ENCODE results near the gene RHO. TPM values are rescaled to one million over a fixed set of nuclear protein-coding genes. Genes with fewer than 3 reads are reported as not detected.
A peak's percentile ranks its signal among the peaks of the same experiment; 100 is the strongest.

Gene RHO
- total RNA-seq, 4 donors from 2014 or later = not detected

DNA sequence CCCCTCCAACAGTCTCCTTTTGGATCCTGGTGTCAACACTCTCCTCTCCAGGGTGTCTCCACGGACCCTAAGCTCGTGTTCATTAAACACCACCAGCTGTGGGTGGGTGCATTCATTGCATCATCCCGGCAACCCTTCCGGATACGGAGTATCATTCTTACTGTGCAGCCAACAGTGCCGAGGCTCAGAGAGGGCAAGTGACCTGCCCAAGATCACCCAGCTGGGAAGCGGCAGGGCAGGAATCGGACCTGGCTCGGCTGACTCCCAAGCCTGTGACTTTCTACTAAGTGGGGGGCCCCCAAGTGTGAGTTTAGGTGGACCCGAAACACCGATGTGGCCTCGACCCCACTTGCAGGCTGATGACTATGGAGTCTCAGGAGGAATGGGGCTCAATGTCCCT lies 34.9 kb downstream of the RHO start:
- no peak for ATAC-seq
- H3K9me3 ChIP-seq = no peaks in the 10 kb centered on the region
- peaks cover 0 to 83% of the 10 kb centered on the region in 2 donors for H3K36me3 ChIP-seq
- H3K27ac ChIP-seq = peak overlapping the region in 3 of 4 donors; percentile 37 to 60 (median 45)
- no peaks in the 10 kb centered on the region for H3K27me3 ChIP-seq
- WGBS, 2 donors (ENCODE audit: low coverage in 1 of 2) = 100% methylated on average over 1 to 2 of the region's 12 CpGs
- peaks cover 0 to 85% (median 45%) of the 10 kb centered on the region in 3 donors for H3K4me1 ChIP-seq
- TF ChIP-seq, protein P1, sequence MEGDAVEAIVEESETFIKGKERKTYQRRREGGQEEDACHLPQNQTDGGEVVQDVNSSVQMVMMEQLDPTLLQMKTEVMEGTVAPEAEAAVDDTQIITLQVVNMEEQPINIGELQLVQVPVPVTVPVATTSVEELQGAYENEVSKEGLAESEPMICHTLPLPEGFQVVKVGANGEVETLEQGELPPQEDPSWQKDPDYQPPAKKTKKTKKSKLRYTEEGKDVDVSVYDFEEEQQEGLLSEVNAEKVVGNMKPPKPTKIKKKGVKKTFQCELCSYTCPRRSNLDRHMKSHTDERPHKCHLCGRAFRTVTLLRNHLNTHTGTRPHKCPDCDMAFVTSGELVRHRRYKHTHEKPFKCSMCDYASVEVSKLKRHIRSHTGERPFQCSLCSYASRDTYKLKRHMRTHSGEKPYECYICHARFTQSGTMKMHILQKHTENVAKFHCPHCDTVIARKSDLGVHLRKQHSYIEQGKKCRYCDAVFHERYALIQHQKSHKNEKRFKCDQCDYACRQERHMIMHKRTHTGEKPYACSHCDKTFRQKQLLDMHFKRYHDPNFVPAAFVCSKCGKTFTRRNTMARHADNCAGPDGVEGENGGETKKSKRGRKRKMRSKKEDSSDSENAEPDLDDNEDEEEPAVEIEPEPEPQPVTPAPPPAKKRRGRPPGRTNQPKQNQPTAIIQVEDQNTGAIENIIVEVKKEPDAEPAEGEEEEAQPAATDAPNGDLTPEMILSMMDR (IDR thresholded peaks at IDR 0.05) = no peak
- no peak for TF ChIP-seq POLR2AphosphoS5 (IDR thresholded peaks at IDR 0.05)
- no peak for TF ChIP-seq POLR2A (IDR thresholded peaks at IDR 0.05)
- TF ChIP-seq EP300 (IDR thresholded peaks at IDR 0.05) = no peak
- no peak overlapping the region for H3K4me3 ChIP-seq

DNA sequence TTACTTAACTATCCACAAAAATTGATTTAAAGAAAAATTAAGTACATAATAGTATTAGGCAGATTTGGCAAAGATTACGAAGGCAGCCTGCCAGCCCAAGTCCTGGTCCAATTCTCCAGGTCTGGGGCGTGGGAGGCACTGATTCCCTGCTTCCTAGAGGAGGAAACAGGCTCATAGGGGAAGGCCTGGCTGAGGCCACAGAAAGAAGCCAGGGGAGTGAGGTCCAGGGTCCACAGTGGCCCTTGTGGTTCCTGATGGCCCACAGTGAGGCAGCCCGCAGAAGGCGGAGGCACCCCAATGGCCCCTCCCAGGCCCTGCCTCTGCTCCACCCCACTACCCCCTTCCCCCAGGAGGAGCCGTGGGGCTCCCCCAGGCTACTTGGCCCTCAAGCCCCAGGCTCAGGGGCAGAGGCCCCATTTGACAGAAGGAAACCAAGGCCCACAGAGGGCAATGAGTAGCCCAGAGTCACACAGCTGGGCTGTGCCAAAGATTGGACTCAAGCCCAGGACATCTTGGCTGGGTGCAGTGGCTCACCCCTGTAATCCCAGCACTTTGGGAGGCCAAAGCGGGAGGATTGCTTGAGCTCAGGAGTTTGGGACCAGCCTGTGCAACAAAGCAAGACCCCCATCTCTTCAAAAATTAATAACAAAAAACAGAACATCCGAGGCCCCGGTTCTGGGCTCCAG lies 35.6 kb downstream of the RHO start:
- no peak for ATAC-seq
- peaks cover 0 to 76% of the 10 kb centered on the region in 2 donors for H3K36me3 ChIP-seq
- H3K27ac ChIP-seq = peak overlapping the region in 3 of 4 donors; percentile 37 to 60 (median 45)
- H3K4me1 ChIP-seq = peaks cover 0 to 78% (median 42%) of the 10 kb centered on the region in 3 donors
- no peaks in the 10 kb centered on the region for H3K27me3 ChIP-seq
- 66% methylated on average over 6 of the region's 8 CpGs; no CpG with 5 or more reads in 1 of the 2 donors for WGBS, 2 donors (ENCODE audit: low coverage in 1 of 2)
- no peaks in the 10 kb centered on the region for H3K9me3 ChIP-seq
- H3K4me3 ChIP-seq = no peak overlapping the region
- TF ChIP-seq POLR2A (IDR thresholded peaks at IDR 0.05) = no peak
- TF ChIP-seq, protein P1 (IDR thresholded peaks at IDR 0.05) = no peak
- no peak for TF ChIP-seq POLR2AphosphoS5 (IDR thresholded peaks at IDR 0.05)
- no peak for TF ChIP-seq EP300 (IDR thresholded peaks at IDR 0.05)

DNA sequence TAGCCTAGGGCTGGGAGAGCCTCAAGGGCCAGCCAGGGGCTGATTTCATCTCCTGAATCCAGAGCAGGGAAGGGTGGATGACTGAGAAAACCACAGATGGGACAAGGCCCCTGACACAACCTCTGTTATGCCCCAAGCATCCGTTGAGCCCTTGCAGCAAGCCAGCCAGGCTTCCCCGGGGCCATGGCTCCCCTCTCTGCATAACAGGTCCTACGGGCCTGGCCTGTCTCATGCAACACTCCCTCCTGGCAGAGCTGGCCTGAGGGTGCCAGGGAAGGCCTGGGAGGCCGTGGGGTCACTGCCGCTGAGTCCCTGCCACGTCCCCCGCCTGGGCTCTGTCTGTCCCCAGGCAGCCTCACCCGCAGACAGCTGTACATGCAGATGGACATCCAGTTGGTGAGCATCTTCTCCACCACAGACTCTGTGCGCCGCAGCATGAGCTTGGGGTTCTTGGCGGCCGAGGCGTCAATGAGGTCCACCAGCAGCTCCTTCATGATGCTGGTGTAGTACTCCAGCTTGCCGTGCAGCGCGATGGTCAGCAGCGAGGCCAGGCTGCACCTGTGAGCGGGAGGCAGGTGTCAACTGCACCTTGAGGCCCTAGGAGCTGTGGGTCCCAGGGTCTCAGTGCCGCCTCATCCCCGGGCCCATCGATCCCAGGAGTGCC lies 36.7 kb downstream of the RHO start:
- peaks cover 0 to 76% of the 10 kb centered on the region in 2 donors for H3K36me3 ChIP-seq
- H3K4me1 ChIP-seq = peaks cover 0 to 67% (median 35%) of the 10 kb centered on the region in 3 donors
- H3K27me3 ChIP-seq = no peaks in the 10 kb centered on the region
- TF ChIP-seq POLR2AphosphoS5 (IDR thresholded peaks at IDR 0.05) = no peak
- TF ChIP-seq POLR2A (IDR thresholded peaks at IDR 0.05) = no peak
- TF ChIP-seq, protein P1 (IDR thresholded peaks at IDR 0.05) = no peak
- no peak for TF ChIP-seq EP300 (IDR thresholded peaks at IDR 0.05)
- peak overlapping the region in 3 of 4 donors; percentile 37 to 60 (median 45) for H3K27ac ChIP-seq
- H3K4me3 ChIP-seq = no peak overlapping the region
- no peaks in the 10 kb centered on the region for H3K9me3 ChIP-seq
- ATAC-seq = no peak
- WGBS, 2 donors (ENCODE audit: low coverage in 1 of 2) = 90% methylated on average over 2 of the region's 21 CpGs; no CpG with 5 or more reads in 1 of the 2 donors

DNA sequence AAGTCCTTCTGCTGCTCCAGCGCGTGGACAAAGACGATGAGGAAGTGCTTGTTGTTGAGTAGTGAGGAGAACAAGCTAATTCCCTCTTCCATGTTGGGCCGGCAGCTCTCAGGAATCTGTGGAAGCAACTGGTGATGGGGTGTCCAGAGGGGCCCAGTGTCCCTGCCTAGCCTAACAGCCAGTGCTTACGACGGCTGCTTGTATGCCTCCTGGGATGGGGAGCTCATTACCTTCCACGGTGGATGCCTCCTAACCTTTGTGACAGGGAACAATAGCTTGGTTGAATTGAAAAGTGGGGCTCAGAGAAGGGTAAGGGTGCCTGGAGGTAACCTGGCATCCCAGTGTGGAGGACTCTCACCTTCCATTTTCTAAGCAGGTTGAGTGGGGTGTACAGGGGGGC lies 37.5 kb downstream of the RHO start:
- Histone ChIP-seq H3K36me3 (peaks cover 0 to 81% of the 10 kb centered on the region in 2 donors), H3K4me3 (no peak overlapping the region), H3K27me3 (no peaks in the 10 kb centered on the region), H3K9me3 (no peaks in the 10 kb centered on the region), H3K27ac (no peak overlapping the region), H3K4me1 (peaks cover 0 to 59% (median 27%) of the 10 kb centered on the region in 3 donors)
- TF ChIP-seq POLR2A (IDR thresholded peaks at IDR 0.05) (no peak), POLR2AphosphoS5 (IDR thresholded peaks at IDR 0.05) (no peak), EP300 (IDR thresholded peaks at IDR 0.05) (no peak)
- TF ChIP-seq, protein P1 (IDR thresholded peaks at IDR 0.05) = no peak
- no peak for ATAC-seq
- WGBS, 2 donors (ENCODE audit: low coverage in 1 of 2) = 100% methylated on average over 2 of the region's 7 CpGs; no CpG with 5 or more reads in 1 of the 2 donors

All from gastroesophageal sphincter (tissue), 4 donors.